NCI-H82 treated with DMSO at 0.1 percent for 48 hours (cell line): ENCODE results near the gene VWA2.

Experiments used
- DNase-seq: peaks from one replicate; lab custom pipeline; 2025; ENCODE audit not compliant: unreplicated experiment; lab: John Stamatoyannopoulos, UW

Gene VWA2

GRCh38 chr10:114295393-114295792, 56.3 kb downstream of the VWA2 start:
- DNase-seq, result no peak

- DNase-seq, result no peak
These were observed 58.2 kb downstream of the VWA2 start for GRCh38 chr10:114297136-114297705.

DNA sequence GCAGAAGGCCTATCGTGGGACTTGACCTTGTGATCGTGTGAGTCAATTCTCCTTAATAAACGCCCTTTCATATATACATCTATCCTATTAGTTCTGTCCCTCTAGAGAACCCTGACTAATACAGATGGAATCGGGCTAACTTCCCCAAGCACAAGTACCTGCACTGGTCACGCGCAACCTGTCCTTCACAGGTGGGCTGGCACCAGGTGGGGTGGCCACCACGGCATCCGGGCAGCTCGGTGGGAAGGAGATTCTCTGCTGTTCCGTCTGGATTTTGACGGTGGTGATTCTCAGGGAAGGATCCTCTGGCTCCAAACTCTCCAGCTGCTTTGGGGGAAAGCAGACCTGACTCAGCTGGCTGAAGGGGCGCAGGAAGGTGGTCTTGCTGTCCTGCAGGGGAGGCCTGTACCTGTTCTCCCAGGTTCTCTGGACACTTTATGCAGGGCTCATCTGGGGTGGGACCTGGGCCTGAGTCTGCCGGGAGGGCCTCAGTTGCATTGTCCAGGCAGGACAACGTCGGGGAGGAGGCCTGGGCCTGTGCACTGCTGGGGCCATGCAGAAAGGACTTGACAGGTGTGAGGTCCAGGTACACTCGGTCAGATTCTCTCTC, 61.1 kb downstream of the VWA2 start:
- DNase-seq, result no peak

GRCh38 chr10:114301177-114301576, 62.1 kb downstream of the VWA2 start:
- no peak for DNase-seq

- no peak for DNase-seq
These were observed 63.1 kb downstream of the VWA2 start for GRCh38 chr10:114301951-114302710.

GRCh38 chr10:114303556-114303955, 64.5 kb downstream of the VWA2 start:
- no peak for DNase-seq

- peak; percentile 4 for DNase-seq
These were observed 65.0 kb downstream of the VWA2 start for GRCh38 chr10:114304017-114304570.

DNA sequence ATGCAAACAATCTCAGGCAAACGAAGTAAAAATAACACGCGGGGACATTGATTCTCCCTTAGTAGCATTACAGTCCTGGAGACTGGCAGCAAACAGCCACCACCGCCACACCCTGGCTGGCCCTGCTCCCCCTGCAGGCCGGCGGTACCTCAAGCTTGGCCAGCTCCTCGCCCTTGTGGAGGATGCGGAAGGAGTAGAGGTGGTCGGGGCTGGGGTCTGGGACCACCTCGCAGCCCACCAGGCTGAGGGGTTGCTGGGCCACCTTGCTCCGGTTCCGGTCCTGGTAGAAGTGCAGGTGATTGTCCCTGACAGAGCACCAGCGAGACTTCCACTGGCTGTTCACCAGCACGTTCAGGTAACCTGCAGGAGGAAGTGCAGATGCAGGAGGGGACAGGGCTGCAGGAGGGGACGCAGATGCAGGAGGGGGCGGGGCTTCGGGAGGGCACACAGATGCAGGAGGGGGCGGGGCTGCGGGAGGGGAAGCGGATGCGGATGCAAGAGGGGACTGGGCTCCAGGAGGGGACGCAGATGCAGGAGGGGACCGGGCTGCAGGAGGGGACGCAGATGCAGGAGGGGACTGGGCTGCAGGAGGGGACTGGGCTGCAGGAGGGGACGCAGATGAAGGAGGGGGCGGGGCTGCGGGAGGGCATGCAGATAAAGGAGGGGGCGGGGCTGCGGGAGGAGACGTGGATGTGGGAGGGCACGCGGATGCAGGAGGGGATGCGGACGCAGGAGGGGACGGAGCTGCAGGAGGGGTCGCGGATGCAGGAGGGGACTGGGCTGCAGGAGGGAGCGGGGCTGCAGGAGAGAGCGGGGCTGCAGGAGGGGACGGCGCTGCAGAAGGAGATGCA, 65.7 kb downstream of the VWA2 start:
- DNase-seq, result no peak

GRCh38 chr10:114305521-114305925, 66.5 kb downstream of the VWA2 start:
- no peak for DNase-seq

- no peak for DNase-seq
These were observed 67.3 kb downstream of the VWA2 start for GRCh38 chr10:114306116-114306973.

GRCh38 chr10:114307731-114308130, 68.7 kb downstream of the VWA2 start:
- DNase-seq, result no peak

GRCh38 chr10:114308531-114309363, 69.7 kb downstream of the VWA2 start:
- DNase-seq, result no peak

DNA sequence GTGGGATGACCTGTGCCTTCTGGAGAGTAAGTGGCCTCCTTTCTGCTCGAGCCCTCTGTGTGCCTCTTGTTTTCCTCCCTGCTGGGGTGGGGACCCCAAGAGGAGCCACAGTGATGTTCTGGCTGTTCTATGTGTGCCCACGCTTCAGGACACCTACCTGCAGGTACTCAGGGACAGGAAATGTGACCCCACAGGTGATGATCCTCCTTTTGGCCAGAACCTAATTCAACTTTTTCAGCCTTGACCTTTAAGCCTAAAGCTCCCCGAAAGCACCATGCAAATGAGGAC, 70.3 kb downstream of the VWA2 start:
- no peak for DNase-seq

DNA sequence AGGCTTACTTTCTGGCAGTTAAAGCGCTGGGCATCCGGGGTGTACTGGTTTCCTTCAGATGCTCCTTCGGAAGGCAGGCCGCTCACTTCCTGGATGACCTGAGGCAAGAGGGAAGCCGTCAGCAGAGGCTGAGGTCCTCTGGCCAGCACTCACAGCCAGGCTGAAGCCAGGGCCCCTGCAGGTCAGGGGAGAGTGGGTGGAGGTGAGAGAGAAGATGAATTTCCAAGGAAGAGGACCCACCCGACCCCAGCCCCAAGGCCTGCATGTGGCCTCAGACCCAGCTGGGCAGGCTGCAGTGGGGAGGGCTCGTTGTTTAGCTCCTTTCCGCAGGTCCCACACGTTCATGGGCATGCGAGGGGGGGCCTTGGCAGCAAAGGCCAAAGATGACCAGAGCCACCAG, 71.3 kb downstream of the VWA2 start:
- no peak for DNase-seq

GRCh38 chr10:114311023-114311422, 72.0 kb downstream of the VWA2 start:
- DNase-seq, result no peak

- no peak for DNase-seq
These were observed 72.6 kb downstream of the VWA2 start for GRCh38 chr10:114311496-114312209.

- DNase-seq, result no peak
These were observed 74.1 kb downstream of the VWA2 start for GRCh38 chr10:114313139-114313538.

- no peak for DNase-seq
These were observed 74.8 kb downstream of the VWA2 start for GRCh38 chr10:114313866-114314265.
